ENCODE measurements around the gene TMEM212. TPM values are rescaled to one million over a fixed set of nuclear protein-coding genes. Genes with fewer than 3 reads are reported as not detected.
A peak's percentile ranks its signal among the peaks of the same experiment; 100 is the strongest.

Gene TMEM212
- total and polyA plus RNA-seq, 2 of the 13 experiments (the other 11 are each of a cell fraction or from before 2014, with no cell fraction given), result not detected

GRCh38 chr3:171806200-171807128 is 36.7 kb upstream of the TMEM212 start (continued):
- TF ChIP-seq CBX2 (IDR thresholded peaks at IDR 0.05; ENCODE audit: low read depth, low read length), result no peak
- TF ChIP-seq CBX2 (CRISPR knock-in tag; IDR thresholded peaks at IDR 0.05; ENCODE audit: low read depth), result no peak
- TF ChIP-seq ZSCAN30 (CRISPR knock-in tag; IDR thresholded peaks at IDR 0.05), result no peak
- TF ChIP-seq FLYWCH1 (CRISPR knock-in tag; IDR thresholded peaks at IDR 0.05), result no peak
- TF ChIP-seq CBFB (CRISPR knock-in tag; IDR thresholded peaks at IDR 0.05), result peak; percentile 76
- TF ChIP-seq HOMEZ (CRISPR knock-in tag; IDR thresholded peaks at IDR 0.05; ENCODE audit: low read depth), result 0 out of 2 replicates have a peak, but pooled peaks have one; percentile 58
- TF ChIP-seq ZNF333 (CRISPR knock-in tag; IDR thresholded peaks at IDR 0.05; ENCODE audit: borderline replicate concordance), result no peak
- 0 out of 2 replicates have a peak, but pooled peaks have one; percentile 21 for TF ChIP-seq TBX3 (IDR thresholded peaks at IDR 0.05; ENCODE audit: borderline replicate concordance)
- no peak for TF ChIP-seq ZNF260 (CRISPR knock-in tag; IDR thresholded peaks at IDR 0.05; ENCODE audit: borderline replicate concordance, low read depth)
- TF ChIP-seq NAIF1 (CRISPR knock-in tag; IDR thresholded peaks at IDR 0.05; ENCODE audit: borderline replicate concordance), result 0 out of 2 replicates have a peak, but pooled peaks have one; percentile 46
- peak; percentile 49; the same call in 1 of the 2 replicates for TF ChIP-seq SSRP1 (CRISPR knock-in tag; IDR thresholded peaks at IDR 0.05)
- no peak for TF ChIP-seq NONO (IDR thresholded peaks at IDR 0.05)
- TF ChIP-seq NONO (CRISPR knock-in tag; conservative IDR thresholded peaks at IDR 0.05), result peak; percentile 78
- 0 out of 2 replicates have a peak, but pooled peaks have one; percentile 67 for TF ChIP-seq HHEX (CRISPR knock-in tag; IDR thresholded peaks at IDR 0.05)
- no peak for TF ChIP-seq ZHX1 (CRISPR knock-in tag; IDR thresholded peaks at IDR 0.05; ENCODE audit: low read depth)
- no peak for TF ChIP-seq ZNF564 (CRISPR knock-in tag; IDR thresholded peaks at IDR 0.05)
- TF ChIP-seq ZBTB38 (CRISPR knock-in tag; IDR thresholded peaks at IDR 0.05), result peak; percentile 64; the same call in 1 of the 2 replicates
- no peak for TF ChIP-seq PRDM15 (CRISPR knock-in tag; IDR thresholded peaks at IDR 0.05)
- TF ChIP-seq REL (CRISPR knock-in tag; conservative IDR thresholded peaks at IDR 0.05), result no peak; the same call in 1 of the 2 replicates
- no peak for TF ChIP-seq ZSCAN22 (CRISPR knock-in tag; IDR thresholded peaks at IDR 0.05)
- no peak for TF ChIP-seq ZNF672 (CRISPR knock-in tag; IDR thresholded peaks at IDR 0.05)

Data from HepG2 (cell line).